GM19463 (cell line): ENCODE data around the gene CHD2.
"Not testable (repeated sequence)": the region's sequence is repeated elsewhere in the genome, so short reads cannot be mapped to it uniquely, and the experiment has no call there.

Experiments
- ATAC-seq: cut with Tn5 transposase; IDR thresholded peaks from one replicate; pipeline ENCODE4 v1.9.1; 2021; ENCODE audit warnings: mild to moderate bottlenecking, moderate library complexity; ENCODE audit not compliant: unreplicated experiment

The CHD2 gene

GRCh38 chr15:92899948-92900730, at the start of gene CHD2:
Gene CHD2 (plus strand): TSS chr15:92900324. CDS start chr15:92901238, 914 bp downstream.
- ATAC-seq = peak; percentile 56

GRCh38 chr15:92853222-92853621, 46.9 kb upstream of the CHD2 start:
- no peak for ATAC-seq

- ATAC-seq = no peak
These were observed 38.4 kb upstream of the CHD2 start for GRCh38 chr15:92861742-92862141.

GRCh38 chr15:92864127-92864814, 35.9 kb upstream of the CHD2 start:
- ATAC-seq = no peak

GRCh38 chr15:92869263-92869940, 30.7 kb upstream of the CHD2 start:
- ATAC-seq = no peak

GRCh38 chr15:92870010-92870591, 30.0 kb upstream of the CHD2 start:
- no peak for ATAC-seq

- ATAC-seq = not testable (repeated sequence)
These were observed 27.2 kb upstream of the CHD2 start for GRCh38 chr15:92872967-92873366.

GRCh38 chr15:92877000-92877399, 23.1 kb upstream of the CHD2 start:
- no peak for ATAC-seq

- no peak for ATAC-seq
These were observed 22.7 kb upstream of the CHD2 start for GRCh38 chr15:92877416-92877815.

GRCh38 chr15:92878593-92879053, 21.5 kb upstream of the CHD2 start:
- ATAC-seq = no peak

GRCh38 chr15:92879949-92880725, 20.0 kb upstream of the CHD2 start:
- no peak for ATAC-seq

GRCh38 chr15:92880796-92881195, 19.3 kb upstream of the CHD2 start:
- no peak for ATAC-seq

- ATAC-seq = no peak
These were observed 18.8 kb upstream of the CHD2 start for GRCh38 chr15:92881211-92881754.

- ATAC-seq = peak; percentile 92
These were observed 18.1 kb upstream of the CHD2 start for GRCh38 chr15:92881802-92882696.

GRCh38 chr15:92882697-92883162, 17.4 kb upstream of the CHD2 start:
- ATAC-seq = peak; percentile 63

- no peak for ATAC-seq
These were observed 16.8 kb upstream of the CHD2 start for GRCh38 chr15:92883163-92883875.

GRCh38 chr15:92883876-92884435, 16.2 kb upstream of the CHD2 start:
- ATAC-seq = no peak
